Muscle of arm (tissue), 14 donors: ENCODE data around the gene ZDHHC11. TPM values are rescaled to one million over a fixed set of nuclear protein-coding genes. Genes with fewer than 3 reads are reported as not detected.

ENCODE experiments used
- DNase-seq: peaks from one replicate; pipeline ENCODE4 v3.0.0-alpha.2; 2013
- long read RNA-seq, 11 donors: transcript quantifications; one replicate each; lab custom pipeline, GENCODE V29; 2026
- polyA plus RNA-seq, 12 donors: library from polyadenylated mRNA; unstranded; fragments of 120-200 nt; gene quantifications; one replicate each; pipeline ENCODE4 v1.2.1, GENCODE V29; 2013; ENCODE audit not compliant: insufficient read length in 12 of 12

The ZDHHC11 gene
- polyA plus RNA-seq, result 10 to 100 TPM in 5 of 12 donors, 1 to 10 TPM in 6, not detected in 1; 4.7 to 25.3 (median 9.1) TPM
- long read RNA-seq, donor 1, partial matches to known transcripts, result 0 of 1 reads
- long read RNA-seq, donor 1, other reads (novel, unspliced or antisense), result 0 of 1 reads
- long read RNA-seq, donor 2, result 0 reads
- long read RNA-seq, donor 3, result 0 reads
- long read RNA-seq, donor 4, result 0 reads
- long read RNA-seq, donor 5, result 0 reads
- long read RNA-seq, donor 6, result 0 reads
- long read RNA-seq, donor 7, result 0 reads
- long read RNA-seq, donor 8, result 0 reads
- long read RNA-seq, donor 9, result 0 reads
- long read RNA-seq, donor 10, result 0 reads
- long read RNA-seq, donor 11, result 0 reads

GRCh38 chr5:850511-851006 lies at the start of gene ZDHHC11:
Gene ZDHHC11, minus strand, starts transcription at chr5:850986. Its CDS starts 384 bp downstream, at chr5:850602.
- DNase-seq, result no peak

- no peak for DNase-seq
Measured at GRCh38 chr5:893711-894110, 42.9 kb upstream of the ZDHHC11 start.

GRCh38 chr5:893137-893506 lies 42.3 kb upstream of the ZDHHC11 start:
- DNase-seq, result no peak

- peak; percentile 80 for DNase-seq
Measured at GRCh38 chr5:892394-893136, 41.8 kb upstream of the ZDHHC11 start, which contains the start of the genes BRD9 and TRIP13. Gene BRD9, minus strand, starts transcription at chr5:892801. Its CDS starts 144 bp downstream, at chr5:892657. Gene TRIP13, plus strand, starts transcription at chr5:892884. Its CDS starts 115 bp downstream, at chr5:892999.

- peak; percentile 25 for DNase-seq
Measured at GRCh38 chr5:891837-892393, 41.1 kb upstream of the ZDHHC11 start.

GRCh38 chr5:891117-891836 lies 40.5 kb upstream of the ZDHHC11 start:
- no peak for DNase-seq

- no peak for DNase-seq
Measured at GRCh38 chr5:889075-889710, 38.4 kb upstream of the ZDHHC11 start.

GRCh38 chr5:888638-889035 lies 37.9 kb upstream of the ZDHHC11 start:
- DNase-seq, result no peak

- no peak for DNase-seq
Measured at GRCh38 chr5:887947-888637, 37.3 kb upstream of the ZDHHC11 start.

GRCh38 chr5:886716-887325 lies 36.0 kb upstream of the ZDHHC11 start:
- DNase-seq, result no peak

- no peak for DNase-seq
Measured at GRCh38 chr5:886036-886435, 35.2 kb upstream of the ZDHHC11 start.

GRCh38 chr5:885529-885928 lies 34.7 kb upstream of the ZDHHC11 start:
- DNase-seq, result no peak

GRCh38 chr5:885127-885442 lies 34.3 kb upstream of the ZDHHC11 start:
- no peak for DNase-seq

GRCh38 chr5:884345-885126 lies 33.8 kb upstream of the ZDHHC11 start:
- no peak for DNase-seq

GRCh38 chr5:883475-884181 lies 32.8 kb upstream of the ZDHHC11 start:
- no peak for DNase-seq

- no peak for DNase-seq
Measured at GRCh38 chr5:882253-883183, 31.7 kb upstream of the ZDHHC11 start.

- no peak for DNase-seq
Measured at GRCh38 chr5:881551-881935, 30.8 kb upstream of the ZDHHC11 start.
